Measurements from ENCODE around the gene RSPRY1.

DNA sequence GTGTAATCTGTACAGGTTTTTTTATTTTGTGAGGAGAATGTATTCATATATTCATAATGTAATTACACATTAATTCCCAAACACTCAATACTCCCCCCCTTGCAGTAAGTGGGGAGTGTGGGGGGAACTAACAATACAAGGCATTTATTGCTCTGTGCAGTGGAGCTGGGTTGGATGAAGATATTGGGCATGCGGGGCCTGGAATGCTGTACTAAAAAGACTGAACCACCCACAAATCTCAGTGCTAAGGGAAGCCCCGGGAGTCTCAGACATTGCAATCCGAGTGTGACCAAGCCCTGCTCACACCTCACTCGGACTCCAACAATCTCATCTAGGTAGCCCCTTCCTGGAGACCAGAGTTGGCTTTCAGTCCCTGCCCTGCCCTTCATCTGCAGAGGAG lies 92.4 kb downstream of the RSPRY1 start:
- no peak for TF ChIP-seq EZH2 (IDR thresholded peaks at IDR 0.05; ENCODE audit: borderline replicate concordance, low read length)
- TF ChIP-seq, protein P1, sequence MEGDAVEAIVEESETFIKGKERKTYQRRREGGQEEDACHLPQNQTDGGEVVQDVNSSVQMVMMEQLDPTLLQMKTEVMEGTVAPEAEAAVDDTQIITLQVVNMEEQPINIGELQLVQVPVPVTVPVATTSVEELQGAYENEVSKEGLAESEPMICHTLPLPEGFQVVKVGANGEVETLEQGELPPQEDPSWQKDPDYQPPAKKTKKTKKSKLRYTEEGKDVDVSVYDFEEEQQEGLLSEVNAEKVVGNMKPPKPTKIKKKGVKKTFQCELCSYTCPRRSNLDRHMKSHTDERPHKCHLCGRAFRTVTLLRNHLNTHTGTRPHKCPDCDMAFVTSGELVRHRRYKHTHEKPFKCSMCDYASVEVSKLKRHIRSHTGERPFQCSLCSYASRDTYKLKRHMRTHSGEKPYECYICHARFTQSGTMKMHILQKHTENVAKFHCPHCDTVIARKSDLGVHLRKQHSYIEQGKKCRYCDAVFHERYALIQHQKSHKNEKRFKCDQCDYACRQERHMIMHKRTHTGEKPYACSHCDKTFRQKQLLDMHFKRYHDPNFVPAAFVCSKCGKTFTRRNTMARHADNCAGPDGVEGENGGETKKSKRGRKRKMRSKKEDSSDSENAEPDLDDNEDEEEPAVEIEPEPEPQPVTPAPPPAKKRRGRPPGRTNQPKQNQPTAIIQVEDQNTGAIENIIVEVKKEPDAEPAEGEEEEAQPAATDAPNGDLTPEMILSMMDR (conservative IDR thresholded peaks at IDR 0.05 in 1 of 2, IDR thresholded peaks at IDR 0.05 in 1 of 2; ENCODE audit: extremely low read depth in 1 of 2, insufficient read depth in 1 of 2, low read depth in 1 of 2, low read length in 2 of 2) = no peak

Measured in mammary epithelial cell (primary cell).